HCT116 (cell line): ENCODE results near the gene ALPL. TPM values are rescaled to one million over a fixed set of nuclear protein-coding genes. Genes with fewer than 3 reads are reported as not detected.

Experiments
- ATAC-seq: fragments of 200-7000 bp; cut with Tn5 transposase; 2 replicates; pipeline ENCODE4 v1.9.1; 2020; ENCODE audit warnings: mild to moderate bottlenecking, moderate library complexity
- BruUV-seq: library from RNA; stranded (reverse); fragments of 400-500 nt; replicated peaks from 2 replicates; lab custom pipeline; 2021; lab: Mats Ljungman, UMichigan
- CTCF ChIA-PET: fragments of 300-600 bp; sonication (Branson Sonifier 250); formaldehyde crosslinking; loops from one replicate; lab custom pipeline; 2021; ENCODE audit warnings: antibody characterized with exemption; lab: Charles Lee
- POLR2A ChIA-PET: fragments of 300-600, 350-600 bp; sonication (Branson Sonifier 250); formaldehyde crosslinking; loops from one replicate; lab custom pipeline; 2021; ENCODE audit warnings: antibody characterized with exemption; lab: Charles Lee
- RAD21 ChIA-PET, 2 experiments: fragments of 300-600 bp; sonication (Branson Sonifier 250); formaldehyde crosslinking; loops; one replicate each; lab custom pipeline; 2023; ENCODE audit warnings: low total read pairs in 2 of 2; ENCODE audit not compliant: uncharacterized antibody in 2 of 2, unreplicated experiment in 2 of 2, low non-redundant PET in 1 of 2; lab: Charles Lee
- DNase-seq: peaks from one replicate; pipeline ENCODE4 v3.0.0-alpha.2; 2010; ENCODE audit warnings: low read depth, low spot score
- H2AFZ ChIP-seq: fragments of 200-600 bp; shearing (Covaris generic), sonication (generic); 2 replicates; pipeline ENCODE4 v1.6.1; 2017; ENCODE audit warnings: low read depth, mixed run types, mixed read lengths, antibody characterized with exemption, low read length; ENCODE audit not compliant: poor library complexity, severe bottlenecking
- H3K27ac ChIP-seq: 2 replicates; pipeline ENCODE4 v1.5.1; 2012; ENCODE audit warnings: low read depth, low read length
- H3K27me3 ChIP-seq: fragments of 200-600 bp; sonication (generic); 2 replicates; pipeline ENCODE4 v1.6.1; 2016; ENCODE audit warnings: mixed run types, low read length, mixed read lengths; ENCODE audit not compliant: insufficient read depth
- H3K36me3 ChIP-seq, 2 experiments: fragments of 200-500 bp in 1 of 2; fragments of 200-600 bp in 1 of 2; sonication (Bioruptor generic) in 1 of 2; sonication (generic) in 1 of 2; 2 replicates each; pipeline versions ENCODE4 v1.5.1 to v1.6.1; 2014 to 2016; ENCODE audit warnings: low read length in 2 of 2, inconsistent platforms in 1 of 2, mixed read lengths in 1 of 2, mixed run types in 1 of 2; ENCODE audit not compliant: insufficient read depth in 2 of 2, control insufficient read depth in 1 of 2
- H3K4me1 ChIP-seq, 2 experiments: fragments of 200-600 bp in 1 of 2; sonication (generic) in 1 of 2; 2 replicates each; pipeline versions ENCODE4 v1.5.1 to v1.6.1; 2012 to 2017; ENCODE audit warnings: low read length in 2 of 2, inconsistent platforms in 1 of 2, mild to moderate bottlenecking in 1 of 2, mixed read lengths in 1 of 2, mixed run types in 1 of 2, moderate library complexity in 1 of 2; ENCODE audit not compliant: insufficient read depth in 2 of 2, control insufficient read depth in 1 of 2
- H3K4me2 ChIP-seq: fragments of 200-600 bp; sonication (generic); 2 replicates; pipeline ENCODE4 v1.6.1; 2017; ENCODE audit warnings: mixed run types, low read length, mixed read lengths
- H3K4me3 ChIP-seq, 2 experiments: fragments of 200-600 bp in 1 of 2; sonication (generic) in 1 of 2; replicated peaks in 1 of 2; 2 replicates each; pipeline ENCODE4 v1.5.1; 2011 to 2016; ENCODE audit warnings: low read length in 2 of 2, control low read depth in 1 of 2, low read depth in 1 of 2, mild to moderate bottlenecking in 1 of 2, mixed read lengths in 1 of 2, mixed run types in 1 of 2
- H3K79me2 ChIP-seq: fragments of 200-600 bp; sonication (generic); 2 replicates; pipeline ENCODE4 v1.6.1; 2017; ENCODE audit warnings: mild to moderate bottlenecking, mixed run types, low read length, moderate library complexity, mixed read lengths; ENCODE audit not compliant: insufficient read depth
- H3K9ac ChIP-seq: fragments of 200-600 bp; sonication (generic); 2 replicates; pipeline ENCODE4 v1.6.1; 2016; ENCODE audit warnings: low read length, mixed read lengths
- H3K9me2 ChIP-seq: fragments of 200-600 bp; sonication (generic), shearing (Covaris generic); 2 replicates; pipeline ENCODE4 v1.6.1; 2017; ENCODE audit warnings: mixed run types, mild to moderate bottlenecking, moderate library complexity; ENCODE audit not compliant: insufficient read depth
- H3K9me3 ChIP-seq, 2 experiments: fragments of 200-500 bp in 1 of 2; fragments of 200-600 bp in 1 of 2; sonication (Bioruptor generic) in 1 of 2; sonication (generic) in 1 of 2; 2 replicates each; pipeline ENCODE4 v1.6.1; 2014 to 2017; ENCODE audit warnings: low read length in 2 of 2, mixed read lengths in 2 of 2, inconsistent platforms in 1 of 2, low read depth in 1 of 2, mild to moderate bottlenecking in 1 of 2, mixed run types in 1 of 2, moderate library complexity in 1 of 2; ENCODE audit not compliant: control insufficient read depth in 1 of 2, insufficient read depth in 1 of 2
- H4K20me1 ChIP-seq: fragments of 200-600 bp; sonication (generic), shearing (Covaris generic); 2 replicates; pipeline ENCODE4 v1.6.1; 2017; ENCODE audit warnings: mixed run types, mild to moderate bottlenecking, moderate library complexity; ENCODE audit not compliant: insufficient read depth
- CBX3 ChIP-seq: IDR thresholded peaks from 2 replicates; pipeline ENCODE4 v1.6.1; 2012; ENCODE audit warnings: low read depth
- EZH2 ChIP-seq: fragments of 200-600 bp; sonication (generic); IDR thresholded peaks from 2 replicates; pipeline ENCODE4 v1.6.1; 2017; ENCODE audit warnings: antibody characterized with exemption, mixed run types
- FOSL1 ChIP-seq: IDR thresholded peaks from 2 replicates; pipeline ENCODE4 v1.6.1; 2012; ENCODE audit warnings: low read depth
- JUND ChIP-seq: IDR thresholded peaks from 2 replicates; pipeline ENCODE4 v1.6.1; 2012
- RAD21 ChIP-seq: IDR thresholded peaks from 2 replicates; pipeline ENCODE4 v1.6.1; 2012; ENCODE audit warnings: low read depth, mild to moderate bottlenecking
- SIN3A ChIP-seq: IDR thresholded peaks from 2 replicates; pipeline ENCODE4 v1.6.1; 2012; ENCODE audit warnings: low read depth
- SP1 ChIP-seq: IDR thresholded peaks from 2 replicates; pipeline ENCODE4 v1.6.1; 2012; ENCODE audit warnings: low read depth
- TCF7L2 ChIP-seq: IDR thresholded peaks from 2 replicates; pipeline ENCODE4 v1.7.0; 2011; ENCODE audit warnings: borderline replicate concordance, inconsistent platforms; ENCODE audit not compliant: insufficient read depth, insufficient read length; ENCODE audit errors: extremely low read depth
- ZNF274 ChIP-seq: fragments of 200-500 bp; sonication (Bioruptor generic); IDR thresholded peaks from 2 replicates; pipeline ENCODE4 v1.6.1; 2014; ENCODE audit warnings: mild to moderate bottlenecking, low read depth, low read length, inconsistent platforms
- intact Hi-C: fragments of 100-400 bp; cut with micrococcal nuclease; formaldehyde crosslinking; loops from 2 replicates; pipeline ENCODE4 v1.10.0; 2022
- total RNA-seq: library from RNA; stranded (reverse); gene quantifications from one replicate; pipeline ENCODE4 v1.2.1, GENCODE V29; 2021; ENCODE audit not compliant: unreplicated experiment
- TF ChIP-seq, protein P1 (sequence below), 3 experiments: fragments of 200-600 bp in 1 of 3; sonication (generic) in 1 of 3; IDR thresholded peaks in 2 of 3; conservative IDR thresholded peaks in 1 of 3; 2 replicates each; pipeline ENCODE4 v1.5.1; 2012 to 2017; ENCODE audit warnings: low read depth in 2 of 3, low read length in 2 of 3, antibody characterized with exemption in 1 of 3, borderline replicate concordance in 1 of 3, control low read depth in 1 of 3, mild to moderate bottlenecking in 1 of 3, mixed read lengths in 1 of 3, mixed run types in 1 of 3, moderate library complexity in 1 of 3; ENCODE audit not compliant: insufficient read depth in 1 of 3
- TF ChIP-seq, protein P2 (sequence below): IDR thresholded peaks from 2 replicates; pipeline ENCODE4 v1.6.1; 2012

The ALPL gene
- total RNA-seq, 1 experiment from 2014 or later: 0.61 TPM

GRCh38 chr1:21534674-21535378, 25.6 kb downstream of the ALPL start:
- Histone ChIP-seq H3K9me3 (no peaks in the 10 kb centered on the region), H2AFZ (no peak overlapping the region), H3K9me2 (no peaks in the 10 kb centered on the region), H3K4me2 (no peak overlapping the region), H3K9ac (no peak overlapping the region), H3K4me3 (no peak overlapping the region), H3K36me3 (no peaks in the 10 kb centered on the region), H4K20me1 (no peaks in the 10 kb centered on the region), H3K27me3 (0 out of 2 replicates have a peak, but pooled peaks cover 4% of the 10 kb centered on the region), H3K27ac (no peak overlapping the region), H3K79me2 (no peaks in the 10 kb centered on the region), H3K4me1 (peaks cover 0 to 2% of the 10 kb centered on the region in 2 experiments; a peak in 1 of 4 replicates)
- RAD21 ChIA-PET: interaction anchor here (0.8 to 1.4 kb wide), 2 partner anchors 164 to 166 kb away, joined by 3 to 4 read pairs; no protein-coding TSS in a partner anchor
- CTCF ChIA-PET: interaction anchor here (0.9 to 2.4 kb wide), 5 partner anchors 13 to 317 kb away, joined by 3 to 11 read pairs (median 6); no protein-coding TSS in a partner anchor
- BruUV-seq: no TSS peak
- TF ChIP-seq, protein P1, sequence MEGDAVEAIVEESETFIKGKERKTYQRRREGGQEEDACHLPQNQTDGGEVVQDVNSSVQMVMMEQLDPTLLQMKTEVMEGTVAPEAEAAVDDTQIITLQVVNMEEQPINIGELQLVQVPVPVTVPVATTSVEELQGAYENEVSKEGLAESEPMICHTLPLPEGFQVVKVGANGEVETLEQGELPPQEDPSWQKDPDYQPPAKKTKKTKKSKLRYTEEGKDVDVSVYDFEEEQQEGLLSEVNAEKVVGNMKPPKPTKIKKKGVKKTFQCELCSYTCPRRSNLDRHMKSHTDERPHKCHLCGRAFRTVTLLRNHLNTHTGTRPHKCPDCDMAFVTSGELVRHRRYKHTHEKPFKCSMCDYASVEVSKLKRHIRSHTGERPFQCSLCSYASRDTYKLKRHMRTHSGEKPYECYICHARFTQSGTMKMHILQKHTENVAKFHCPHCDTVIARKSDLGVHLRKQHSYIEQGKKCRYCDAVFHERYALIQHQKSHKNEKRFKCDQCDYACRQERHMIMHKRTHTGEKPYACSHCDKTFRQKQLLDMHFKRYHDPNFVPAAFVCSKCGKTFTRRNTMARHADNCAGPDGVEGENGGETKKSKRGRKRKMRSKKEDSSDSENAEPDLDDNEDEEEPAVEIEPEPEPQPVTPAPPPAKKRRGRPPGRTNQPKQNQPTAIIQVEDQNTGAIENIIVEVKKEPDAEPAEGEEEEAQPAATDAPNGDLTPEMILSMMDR (IDR thresholded peaks at IDR 0.05 in 2 of 3, conservative IDR thresholded peaks at IDR 0.05 in 1 of 3; ENCODE audit: borderline replicate concordance in 1 of 3, insufficient read depth in 1 of 3, low read depth in 2 of 3, low read length in 2 of 3): peak; percentile 69 to 76 (median 72)
- TF ChIP-seq RAD21 (peak; percentile 75), CBX3 (0 out of 2 replicates have a peak, but pooled peaks have one; percentile 33), EZH2 (no peak)
- ATAC-seq (peak; percentile 88), DNase-seq (peak; percentile 29)
- intact Hi-C loops: loop anchor here (2.0 kb wide), 2 partner anchors 40 to 164 kb away; no protein-coding TSS in a partner anchor
- POLR2A ChIA-PET: no interaction called here

DNA sequence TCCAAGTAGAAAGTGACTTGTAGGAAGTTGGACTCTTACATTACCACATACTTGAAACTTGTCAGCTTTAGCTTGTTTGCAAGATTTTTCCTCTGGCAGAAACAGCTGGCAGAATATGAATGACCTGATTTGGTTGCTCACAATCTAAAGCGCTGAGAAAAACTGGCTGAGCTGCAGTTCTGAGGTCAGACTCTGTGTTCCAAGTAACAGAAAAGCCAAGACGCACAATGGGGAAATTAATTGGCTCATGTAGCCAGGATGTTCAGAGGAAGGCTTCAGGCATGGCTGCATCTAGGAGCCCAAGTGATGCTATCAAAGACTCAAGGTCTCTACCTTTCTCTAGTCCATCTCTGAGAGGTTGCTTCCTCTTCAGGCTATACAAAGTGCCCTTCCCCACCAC, 27.0 kb downstream of the ALPL start:
- TF ChIP-seq SIN3A (no peak), FOSL1 (no peak), JUND (no peak), SP1 (no peak), ZNF274 (no peak), EZH2 (no peak), TCF7L2 (no peak)
- TF ChIP-seq, protein P1 (IDR thresholded peaks at IDR 0.05 in 2 of 3, conservative IDR thresholded peaks at IDR 0.05 in 1 of 3; ENCODE audit: borderline replicate concordance in 1 of 3, insufficient read depth in 1 of 3, low read depth in 2 of 3, low read length in 2 of 3): no peak
- TF ChIP-seq, protein P2, sequence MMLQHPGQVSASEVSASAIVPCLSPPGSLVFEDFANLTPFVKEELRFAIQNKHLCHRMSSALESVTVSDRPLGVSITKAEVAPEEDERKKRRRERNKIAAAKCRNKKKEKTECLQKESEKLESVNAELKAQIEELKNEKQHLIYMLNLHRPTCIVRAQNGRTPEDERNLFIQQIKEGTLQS: no peak
- POLR2A ChIA-PET: no interaction called here
- Histone ChIP-seq H3K4me2 (no peak overlapping the region), H3K9me2 (no peaks in the 10 kb centered on the region), H3K9me3 (no peaks in the 10 kb centered on the region), H2AFZ (no peak overlapping the region), H4K20me1 (no peaks in the 10 kb centered on the region), H3K4me1 (peaks cover 0 to 6% of the 10 kb centered on the region in 2 experiments; a peak in 2 of 4 replicates), H3K36me3 (no peaks in the 10 kb centered on the region), H3K9ac (no peak overlapping the region), H3K4me3 (no peak overlapping the region), H3K79me2 (no peaks in the 10 kb centered on the region), H3K27me3 (no peaks in the 10 kb centered on the region), H3K27ac (no peak overlapping the region)
- RAD21 ChIA-PET: interaction anchor here in 1 of 2 experiments (1.4 kb wide), 1 partner anchor 166 kb away, joined by 3 read pairs; no protein-coding TSS in a partner anchor
- DNase-seq (no peak), ATAC-seq (no peak)
- CTCF ChIA-PET: interaction anchor here (1.9 to 2.4 kb wide), 2 partner anchors 166 to 168 kb away, joined by 9 to 11 read pairs; no protein-coding TSS in a partner anchor
- BruUV-seq: no TSS peak
- intact Hi-C loops: no loop called here
